Germinal center (tissue), 1 donor: ENCODE data around the gene GP1BB.

ENCODE experiments used
- DNase-seq: peaks from one replicate; pipeline ENCODE4 v3.0.0; 2012; ENCODE audit warnings: mixed read lengths, low spot score

Gene GP1BB

DNA sequence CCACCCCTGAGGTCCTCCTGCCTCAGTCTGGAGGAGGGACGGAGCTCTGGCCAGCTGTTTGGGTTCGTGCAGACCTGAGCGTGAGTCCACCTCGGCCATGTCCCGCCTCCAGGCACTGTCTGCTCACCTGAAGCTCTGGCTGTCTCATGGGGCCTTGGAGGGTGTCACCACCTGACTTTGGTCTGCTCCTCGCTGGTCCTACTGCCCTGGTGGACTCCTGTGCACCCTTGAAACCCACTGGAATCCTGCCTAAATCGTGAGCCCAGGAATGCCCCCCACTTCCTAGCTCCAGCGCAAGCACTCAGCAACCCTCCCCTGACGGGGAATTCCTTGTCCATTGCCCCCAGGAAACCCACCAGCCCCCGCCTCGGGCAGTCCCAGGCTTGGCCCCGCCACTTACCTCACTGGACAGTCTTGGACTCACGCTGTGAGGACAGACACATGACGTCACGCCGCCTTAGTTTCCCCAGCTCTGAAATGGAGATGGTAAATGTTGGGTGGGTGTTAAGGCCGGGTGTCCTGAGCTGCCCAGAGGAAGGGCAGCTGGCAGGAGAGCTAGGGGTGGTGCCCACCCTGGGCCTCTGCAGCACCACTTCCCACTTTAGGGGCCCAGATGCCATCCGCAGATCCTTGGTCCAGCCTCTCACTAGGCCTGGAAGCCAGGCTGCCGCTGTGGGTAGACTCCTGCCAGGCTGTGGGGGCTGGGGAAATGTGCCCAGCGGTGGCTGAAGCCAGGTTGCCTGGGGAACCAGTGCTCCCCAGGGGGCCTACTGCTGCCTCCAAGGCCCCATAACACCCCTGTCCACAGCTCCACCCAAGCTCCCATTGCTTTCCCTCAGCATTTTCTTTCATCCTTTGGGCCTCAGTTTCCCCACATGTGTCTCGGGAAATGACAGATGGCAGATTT, 19.1 kb downstream of the GP1BB start:
- DNase-seq, result no peak

DNA sequence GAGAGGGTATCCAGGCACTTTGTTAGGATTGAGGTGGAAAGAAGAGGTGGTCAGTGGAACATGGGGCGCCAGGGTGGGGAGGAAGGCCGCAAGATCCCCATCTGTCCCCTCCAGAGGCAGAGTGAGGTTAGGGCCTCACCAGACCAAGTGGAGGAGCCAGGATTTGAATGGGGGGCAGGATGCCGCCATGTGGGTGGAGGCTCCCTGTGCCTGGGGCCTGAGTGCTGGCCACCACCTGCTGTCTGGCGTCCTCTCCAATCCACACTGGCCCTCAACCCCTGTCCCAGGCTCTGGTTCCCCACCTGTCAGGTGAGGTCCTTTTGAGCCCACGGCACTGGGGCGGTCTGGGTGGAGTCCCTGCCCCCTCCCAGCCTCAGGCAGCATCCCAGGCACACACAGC, 19.7 kb downstream of the GP1BB start:
- no peak for DNase-seq

DNA sequence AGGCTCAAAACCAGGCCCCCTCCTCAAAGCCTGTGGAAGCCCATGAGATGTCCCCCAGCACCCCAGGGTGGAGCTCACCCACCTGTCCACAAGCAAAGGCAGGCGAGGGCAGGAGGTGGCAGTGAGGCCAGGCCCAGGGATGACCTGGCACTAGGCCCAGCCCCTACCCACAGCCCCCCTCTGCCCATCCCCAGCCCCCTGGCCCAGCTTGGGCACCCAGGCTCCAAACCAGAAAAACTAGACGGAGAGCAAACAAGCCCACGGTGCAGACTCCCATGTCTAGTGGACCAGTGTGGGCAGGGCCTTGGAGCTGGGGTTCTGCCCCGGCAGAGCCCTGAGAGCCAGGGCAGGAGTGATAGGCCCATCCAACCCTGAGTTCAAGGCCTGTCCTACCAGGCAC, 20.3 kb downstream of the GP1BB start:
- DNase-seq, result no peak

DNA sequence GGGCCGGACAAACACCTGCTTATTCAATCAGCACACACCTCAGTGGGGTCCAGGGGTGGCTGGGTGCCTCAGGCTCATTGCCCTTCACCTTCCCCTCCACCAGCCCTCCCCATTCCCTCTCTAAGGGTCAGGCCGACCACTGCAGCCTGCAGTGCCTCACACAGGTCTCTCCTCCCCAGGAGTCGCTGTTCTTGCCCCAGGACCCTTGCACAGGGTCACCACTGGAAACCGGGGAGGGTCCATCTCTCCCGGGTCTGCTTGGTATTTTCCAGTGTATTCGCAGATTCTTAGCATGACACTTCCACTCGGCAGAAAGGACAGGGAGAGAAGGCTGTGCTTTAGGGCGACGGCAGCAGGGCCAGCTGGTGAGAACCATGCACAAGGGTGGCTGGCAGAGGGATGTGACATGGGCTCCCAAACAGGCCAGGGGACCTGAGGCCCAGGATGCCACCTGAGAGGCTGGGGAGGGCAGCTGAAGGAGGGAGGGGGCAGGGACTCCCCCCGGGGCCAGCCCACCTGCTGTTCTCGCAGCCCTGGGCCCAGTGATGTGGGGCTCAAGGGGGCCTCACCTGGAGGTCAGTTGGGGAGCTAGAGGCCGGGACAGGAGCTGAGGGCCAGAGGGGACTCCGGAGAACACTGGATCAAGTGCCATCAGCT, 21.1 kb downstream of the GP1BB start:
- DNase-seq, result no peak

DNA sequence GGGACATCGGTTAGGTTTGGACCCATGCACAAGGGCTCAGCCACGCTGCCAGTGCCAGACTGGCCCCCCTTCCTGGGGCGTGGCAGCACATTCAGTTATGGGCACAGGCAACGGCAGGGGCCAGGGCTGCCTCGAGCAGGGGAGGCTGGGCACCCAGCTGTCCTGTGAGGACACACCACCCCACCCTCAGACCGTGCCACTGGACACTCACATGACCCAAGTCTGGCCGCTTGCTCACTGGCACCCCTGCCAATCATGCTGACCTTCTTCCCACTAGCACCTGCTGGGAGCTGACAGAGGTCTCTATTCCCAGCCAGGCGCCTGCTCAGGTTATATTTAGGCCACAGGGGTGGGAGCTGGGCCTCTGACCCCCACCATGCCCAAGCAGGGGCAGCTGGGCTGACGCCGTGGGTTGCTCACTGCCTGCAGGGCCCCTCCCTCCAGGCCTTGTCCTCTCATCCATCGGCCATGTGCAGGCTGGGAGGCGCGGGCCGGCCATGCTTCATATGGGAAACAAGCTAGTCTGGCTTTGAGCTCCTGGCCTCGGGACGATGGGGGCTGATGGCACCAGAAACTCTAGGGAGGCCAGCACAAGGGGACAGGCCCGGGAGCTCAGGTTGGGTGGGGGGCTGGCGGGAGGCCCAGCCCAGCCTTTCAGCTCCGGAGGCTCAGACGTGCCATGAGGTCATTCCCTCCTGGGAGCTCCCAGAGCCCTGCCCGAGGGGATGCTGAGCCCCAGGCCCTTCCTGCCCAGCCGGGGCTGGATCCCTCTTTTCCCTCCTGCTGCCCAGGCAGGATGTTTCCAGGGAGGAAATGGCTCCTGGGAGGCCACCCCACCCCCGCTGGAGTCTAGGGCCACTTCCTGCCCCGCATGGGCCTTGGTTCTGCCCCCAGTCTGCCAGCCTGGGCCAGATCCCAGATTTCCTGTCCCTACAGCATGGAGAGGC, 22.1 kb downstream of the GP1BB start:
- DNase-seq, result no peak

DNA sequence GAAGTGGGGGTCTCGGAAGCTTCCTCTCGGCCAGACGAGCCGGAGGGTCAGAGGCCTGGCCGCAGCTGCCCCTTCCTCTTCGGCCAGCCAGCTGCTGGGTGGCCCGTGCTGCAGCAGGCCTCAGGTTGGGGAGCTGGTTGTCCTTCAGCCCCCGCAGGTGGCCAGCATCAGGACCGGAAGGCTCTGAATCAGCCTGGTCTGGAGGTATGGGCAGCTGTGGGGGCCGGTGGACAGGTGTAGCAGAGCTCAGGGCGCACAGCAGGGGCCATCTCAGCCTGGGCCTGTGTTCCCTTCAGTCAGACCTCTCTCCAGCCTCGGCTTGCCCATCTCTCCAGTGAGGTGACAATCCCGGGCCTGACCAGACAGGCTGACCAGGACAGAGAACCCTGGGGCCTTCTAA, 23.4 kb downstream of the GP1BB start:
- no peak for DNase-seq

DNA sequence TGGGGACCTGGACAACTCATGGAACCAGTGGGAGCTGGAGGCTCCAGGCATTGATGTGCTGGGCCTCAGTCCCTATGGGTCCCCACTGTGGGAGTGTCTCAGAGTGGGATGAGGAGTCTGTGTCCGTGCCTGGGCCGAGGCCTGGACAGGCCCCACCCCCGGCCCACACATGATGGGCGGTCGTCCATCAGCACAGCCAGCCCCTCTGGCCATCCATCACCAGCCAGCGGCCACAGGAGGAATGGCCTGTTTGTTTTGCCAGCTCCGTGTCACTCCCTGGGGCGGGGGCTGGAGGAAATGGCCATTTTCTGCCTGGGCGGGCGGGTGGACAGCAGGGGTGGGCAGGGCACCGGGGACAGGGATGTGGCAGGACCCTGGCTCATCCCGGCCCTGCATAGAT, 24.2 kb downstream of the GP1BB start:
- no peak for DNase-seq

DNA sequence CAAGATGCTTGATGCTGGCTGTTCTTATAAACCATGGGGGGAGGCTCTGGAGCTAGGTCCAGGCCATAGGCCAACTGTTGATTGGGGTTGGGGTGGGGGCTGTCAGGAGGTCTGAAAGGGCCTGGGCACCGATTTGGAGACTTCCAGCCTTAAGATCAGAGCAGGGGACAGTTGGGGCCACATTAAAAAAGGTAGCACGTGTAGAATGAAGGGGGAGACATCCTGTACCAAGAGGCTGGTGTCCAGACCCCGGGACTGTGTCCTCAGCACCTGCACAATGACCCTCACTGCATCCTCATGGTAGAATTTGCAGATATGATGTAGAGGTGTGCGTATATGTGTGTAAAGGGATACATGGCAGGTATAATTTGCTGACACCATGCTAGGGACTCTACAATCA, 24.8 kb downstream of the GP1BB start:
- DNase-seq, result no peak

DNA sequence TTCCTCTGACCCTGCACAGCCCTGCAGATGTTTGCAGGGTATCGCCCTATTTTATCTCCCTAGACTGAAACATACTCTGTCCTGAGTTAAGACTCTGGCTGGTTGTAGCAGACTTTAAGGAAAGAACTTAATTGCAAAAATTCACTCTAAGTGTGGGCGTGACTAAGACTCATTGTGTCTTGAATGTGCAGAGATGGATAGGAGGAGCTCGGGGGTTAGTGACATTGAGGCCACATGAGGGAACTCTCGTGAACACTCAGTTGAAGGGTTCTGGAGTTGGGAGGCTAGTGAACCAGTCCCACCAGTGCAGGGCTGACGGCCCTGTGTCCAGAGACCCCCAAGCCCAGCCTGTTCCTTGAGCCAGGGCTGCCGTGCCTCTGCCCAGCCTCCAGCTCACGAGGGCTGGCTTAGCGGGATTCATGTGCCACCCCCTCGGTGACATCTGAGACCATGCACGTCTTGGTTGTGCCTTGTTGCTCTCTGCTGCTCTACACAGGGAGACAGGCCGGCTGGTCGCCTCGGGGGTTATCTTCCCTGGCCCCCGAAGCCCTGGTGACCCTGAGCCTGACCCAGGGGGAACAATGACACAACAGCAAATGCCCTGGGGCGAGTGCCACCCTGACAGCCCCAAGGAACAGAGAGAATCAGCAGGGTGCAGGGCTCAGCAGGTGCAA, 25.8 kb downstream of the GP1BB start:
- no peak for DNase-seq

DNA sequence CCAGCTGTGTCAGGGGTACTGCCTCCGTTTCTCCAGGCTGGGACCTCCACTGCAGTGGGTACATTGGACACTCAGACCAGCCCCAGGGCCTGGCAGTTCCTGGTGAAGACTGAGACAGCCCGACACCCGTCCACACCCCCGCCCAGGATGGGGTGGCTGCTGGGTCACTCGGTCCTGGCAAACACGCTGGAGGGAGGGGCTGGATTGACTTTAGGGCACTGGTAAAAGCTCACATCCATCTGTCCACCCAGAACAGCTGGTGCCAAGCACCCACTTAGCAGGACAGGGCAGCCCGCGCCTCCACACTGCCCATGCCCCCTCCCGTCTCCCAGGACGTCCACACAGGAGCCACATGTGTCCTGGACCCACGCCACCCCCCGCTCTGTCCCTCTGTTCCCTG, 26.5 kb downstream of the GP1BB start:
- no peak for DNase-seq

DNA sequence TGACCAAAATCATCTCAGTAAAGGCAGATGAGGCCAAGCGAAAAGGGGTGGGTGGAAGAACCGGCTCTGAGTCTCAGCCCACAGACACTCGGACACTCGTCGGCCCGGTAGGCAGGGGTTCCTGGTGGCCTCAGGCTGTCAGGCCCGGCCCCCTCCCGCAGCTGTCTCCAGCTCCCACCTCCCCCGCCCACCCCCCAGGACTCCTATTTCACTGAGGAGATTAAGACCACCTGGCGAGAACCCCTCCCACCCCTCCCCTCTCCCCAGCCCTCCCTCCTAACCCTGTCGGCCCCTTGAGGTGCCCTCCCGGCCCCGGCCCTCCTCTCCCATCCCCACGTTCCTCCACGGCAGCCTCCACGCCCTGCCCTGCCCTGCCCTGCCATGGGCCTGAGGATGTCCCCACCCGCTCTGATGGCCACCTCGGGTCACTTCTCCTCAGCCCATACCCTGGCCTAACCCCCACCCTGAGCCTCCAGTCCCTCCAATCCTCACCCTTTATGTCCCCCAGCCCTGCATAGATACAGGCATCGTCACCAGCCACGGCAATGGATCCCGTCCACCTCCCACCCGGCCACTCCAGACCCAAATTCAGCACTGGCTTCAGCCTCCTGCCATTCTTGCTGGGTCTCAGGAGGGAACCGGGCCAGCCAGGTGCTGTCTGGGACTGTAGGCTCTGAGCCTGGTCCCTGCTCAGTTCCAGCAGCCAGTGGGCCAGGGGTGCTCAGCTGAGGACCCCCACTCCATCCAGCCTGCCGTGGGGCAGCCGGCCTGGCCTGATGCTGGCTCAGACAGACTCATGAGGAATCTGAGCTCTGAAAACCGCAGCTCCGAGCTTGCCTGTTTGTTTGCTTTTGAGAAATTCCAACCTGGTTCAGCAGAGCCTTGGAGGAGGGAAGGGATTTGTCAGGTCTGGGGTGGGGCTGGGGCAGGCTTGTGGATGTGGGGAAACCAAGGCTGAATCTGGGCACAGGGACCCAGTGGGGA, 27.5 kb downstream of the GP1BB start:
- DNase-seq, result no peak

DNA sequence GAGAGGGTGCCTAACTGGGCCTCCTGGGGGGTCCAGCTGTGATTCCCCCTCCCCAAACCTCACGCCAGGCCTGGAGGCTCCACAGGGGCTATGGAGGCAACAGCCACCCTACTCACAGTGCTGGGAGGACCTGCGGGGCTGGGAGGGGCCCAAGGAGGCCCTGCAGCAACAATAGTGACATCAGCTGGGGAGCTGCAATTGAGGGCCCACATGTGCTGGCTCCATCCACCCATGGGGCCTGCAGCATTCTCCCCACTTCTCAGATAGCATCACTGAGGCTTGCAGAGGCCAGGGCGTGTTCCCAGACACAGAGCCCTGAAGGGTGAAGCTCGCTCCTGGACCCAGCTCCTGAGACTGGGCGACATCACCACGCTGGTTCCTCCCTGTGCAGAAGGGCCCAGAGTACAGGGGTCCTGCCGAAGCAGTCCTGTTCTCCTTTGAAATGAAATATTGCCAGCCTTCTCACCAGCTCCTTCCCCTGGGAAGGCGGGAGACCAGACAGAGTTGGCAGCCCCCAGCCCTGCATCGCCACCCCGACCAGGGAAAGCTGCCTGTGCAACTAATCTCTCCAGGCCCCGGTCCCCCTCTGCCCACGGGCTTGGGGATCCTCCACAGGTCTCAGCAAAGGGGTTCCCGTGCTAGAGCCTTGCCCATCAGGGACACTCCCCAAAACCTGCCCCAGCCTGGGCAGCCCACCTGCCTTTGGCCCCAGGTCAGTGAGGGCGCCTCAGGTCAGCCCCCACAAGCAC, 28.3 kb downstream of the GP1BB start:
- DNase-seq, result no peak

DNA sequence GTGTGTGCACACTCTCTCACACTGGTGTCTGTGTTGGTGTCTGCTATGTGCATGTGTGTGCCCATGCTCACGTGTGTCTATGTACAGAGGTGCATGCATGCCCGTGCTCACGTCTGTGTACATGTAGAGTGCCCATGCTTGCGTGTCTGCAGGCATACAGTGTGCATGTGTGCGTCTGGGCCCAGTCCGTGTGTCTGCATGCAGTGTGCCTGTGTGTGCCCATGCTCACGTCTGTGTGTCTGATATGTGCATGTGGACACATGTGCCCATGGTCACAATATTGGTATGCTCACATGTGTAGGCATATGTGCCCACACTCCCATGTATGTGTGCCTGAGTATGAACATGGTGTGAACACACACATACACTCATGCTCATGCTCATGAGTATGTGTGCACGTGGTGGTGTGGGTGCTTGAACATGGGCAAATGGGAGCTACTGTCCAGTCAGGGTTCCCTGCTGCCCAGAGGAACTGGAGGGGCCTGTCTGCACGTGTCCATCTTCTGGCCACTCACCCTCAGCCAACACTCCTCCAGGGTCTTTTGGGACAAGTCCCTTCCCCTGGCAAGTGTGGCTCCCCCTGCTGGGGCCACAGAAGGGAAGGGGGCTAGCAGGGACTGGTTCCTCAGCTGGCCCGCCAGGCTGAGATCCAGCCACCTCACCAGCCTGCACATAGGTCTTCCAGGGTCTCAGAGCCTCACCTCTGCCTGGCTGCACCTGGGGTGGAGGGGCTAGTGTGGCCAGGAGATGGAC, 29.9 kb downstream of the GP1BB start:
- DNase-seq, result no peak

DNA sequence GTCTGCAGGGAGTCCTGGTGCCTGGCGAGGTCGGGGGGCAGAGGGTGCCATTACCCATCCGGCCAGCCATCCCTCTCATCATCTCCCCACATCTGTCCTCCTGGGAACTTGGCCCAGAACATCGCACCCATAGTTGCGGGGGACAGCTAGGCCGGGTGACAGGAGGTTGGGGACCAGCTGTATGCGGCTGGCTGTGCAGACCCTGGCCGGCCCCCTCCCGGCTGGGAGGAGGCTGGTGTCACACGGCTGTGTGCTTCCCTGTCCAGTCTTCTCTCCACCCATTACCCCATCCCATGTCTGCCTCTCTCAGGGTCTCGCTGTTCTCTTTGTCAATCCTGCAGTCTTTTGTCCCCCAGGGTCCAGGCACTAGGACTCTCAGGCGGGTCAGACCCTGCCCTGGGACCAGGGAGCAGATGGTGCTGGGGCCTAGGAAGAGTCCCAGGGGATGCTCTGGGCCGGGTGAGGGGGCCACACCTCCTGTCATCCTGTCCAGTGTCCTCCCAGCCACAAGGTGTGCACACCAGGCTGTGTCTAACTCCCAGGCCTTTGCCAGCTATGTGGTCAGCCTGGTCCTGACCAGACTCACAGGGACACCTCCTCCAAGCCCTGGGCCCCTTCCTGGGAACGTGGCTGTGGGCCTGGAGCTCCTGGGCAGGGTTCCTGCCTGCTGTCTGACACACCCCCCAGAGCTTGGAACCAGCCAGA, 30.8 kb downstream of the GP1BB start:
- DNase-seq, result no peak

DNA sequence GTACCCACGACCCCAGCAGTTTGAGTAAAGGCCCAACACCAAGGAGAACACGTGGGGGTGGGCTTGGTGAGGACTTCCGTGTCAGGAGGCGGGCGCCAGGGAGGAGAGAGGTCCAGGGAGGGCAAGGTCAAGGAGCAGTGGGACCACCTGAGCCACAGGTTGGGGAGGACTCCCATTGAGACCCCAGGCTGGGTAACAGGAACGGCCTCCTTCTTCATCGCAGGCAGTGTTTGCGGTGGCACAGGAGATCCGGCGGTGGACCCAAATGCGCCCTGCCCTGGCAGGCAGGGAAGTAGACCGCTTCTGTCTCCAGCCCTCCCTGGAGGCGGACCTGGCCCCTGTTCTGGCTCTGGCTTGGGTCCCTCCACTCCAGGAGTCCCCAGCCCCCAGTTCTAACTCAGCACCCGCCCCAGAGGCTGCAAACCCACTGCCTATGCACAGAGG, 31.4 kb downstream of the GP1BB start:
- no peak for DNase-seq

DNA sequence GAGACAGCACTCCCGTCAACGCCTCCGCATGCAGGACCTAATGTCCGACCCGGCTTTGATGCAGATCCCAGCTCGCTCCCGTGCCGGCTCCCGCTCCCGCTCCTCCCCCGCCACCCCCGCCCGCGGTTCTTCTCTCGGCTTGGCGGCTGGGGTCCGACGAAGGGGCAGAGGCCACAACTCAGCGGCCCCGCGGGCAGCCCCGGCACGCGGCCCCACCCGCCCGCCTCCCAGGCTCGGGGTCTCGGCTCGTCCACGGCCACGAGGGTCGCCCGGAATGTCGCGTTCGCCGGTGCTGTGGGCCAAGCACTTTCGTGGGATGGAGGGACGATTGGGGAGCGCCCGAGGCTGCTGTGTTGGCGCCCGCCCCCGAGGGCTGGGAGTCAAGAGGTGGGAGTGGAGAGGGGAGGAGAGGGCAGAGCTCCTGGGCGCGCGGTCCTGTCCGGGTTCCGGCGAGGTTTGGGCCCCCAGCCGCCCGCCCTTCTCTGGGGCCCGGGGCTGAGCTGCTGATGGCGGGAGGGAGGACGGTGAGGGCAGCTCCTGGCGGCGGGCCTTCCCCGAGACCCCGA, 31.9 kb downstream of the GP1BB start:
- DNase-seq, result no peak

DNA sequence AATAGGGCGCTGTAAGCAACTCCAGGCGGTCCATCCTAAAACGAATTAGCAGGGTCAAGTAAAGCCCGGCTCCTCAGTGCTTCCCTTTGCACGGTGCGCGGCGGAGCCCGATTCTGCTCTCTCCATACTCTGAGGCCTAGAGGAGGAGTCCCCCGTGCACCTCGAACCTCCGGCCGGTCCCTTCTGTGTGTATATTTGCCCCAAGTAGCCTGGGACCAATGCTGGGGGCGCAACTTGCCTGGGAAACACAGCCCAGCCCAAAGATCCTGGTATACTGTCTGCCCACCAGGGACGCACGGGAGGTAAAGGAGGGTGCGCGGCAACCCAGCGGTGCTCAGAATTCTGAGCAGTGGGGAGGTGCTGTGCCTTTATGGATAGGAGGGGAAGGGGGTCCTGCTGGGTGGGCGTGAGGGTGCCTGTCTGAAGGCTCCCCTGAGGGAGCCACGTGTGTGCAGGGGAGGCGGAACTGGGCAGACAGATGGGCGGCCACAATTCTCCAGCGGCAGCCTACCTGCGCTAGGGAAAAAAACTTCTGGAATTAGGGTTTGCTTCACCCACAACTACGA, 32.5 kb downstream of the GP1BB start:
- no peak for DNase-seq
